GM18909 (cell line): Measurements from ENCODE around the gene ACTA1.
"Not testable (repeated sequence)": the region's sequence is repeated elsewhere in the genome, so short reads cannot be mapped to it uniquely, and the experiment has no call there.

Experiments used
- ATAC-seq: cut with Tn5 transposase; IDR thresholded peaks from one replicate; pipeline ENCODE4 v1.9.1; 2021; ENCODE audit warnings: mild to moderate bottlenecking; ENCODE audit not compliant: unreplicated experiment, poor library complexity

The ACTA1 gene

GRCh38 chr1:229445828-229446227 is 11.9 kb upstream of the ACTA1 start:
- ATAC-seq: no peak

GRCh38 chr1:229440851-229441537 is 7.1 kb upstream of the ACTA1 start:
- peak; percentile 97 for ATAC-seq

- no peak for ATAC-seq
These were observed 4.1 kb upstream of the ACTA1 start for GRCh38 chr1:229438021-229438420.

- ATAC-seq: no peak
These were observed 3.5 kb upstream of the ACTA1 start for GRCh38 chr1:229437443-229437842.

GRCh38 chr1:229436201-229436600 is 2.3 kb upstream of the ACTA1 start:
- no peak for ATAC-seq

GRCh38 chr1:229434641-229435051 is 752 bp upstream of the ACTA1 start:
- ATAC-seq: no peak

GRCh38 chr1:229433364-229434004 is 410 bp downstream of the ACTA1 start:
- ATAC-seq: no peak

- no peak for ATAC-seq
These were observed 989 bp downstream of the ACTA1 start for GRCh38 chr1:229432905-229433304.

- ATAC-seq: no peak
These were observed 1.8 kb downstream of the ACTA1 start for GRCh38 chr1:229432116-229432461.

- ATAC-seq: no peak
These were observed 2.4 kb downstream of the ACTA1 start for GRCh38 chr1:229431284-229432115.

GRCh38 chr1:229430761-229431283 is 3.1 kb downstream of the ACTA1 start:
- no peak for ATAC-seq

- no peak for ATAC-seq
These were observed 5.6 kb downstream of the ACTA1 start for GRCh38 chr1:229428256-229428655.

GRCh38 chr1:229427572-229427971 is 6.3 kb downstream of the ACTA1 start:
- no peak for ATAC-seq

GRCh38 chr1:229425564-229426159 is 8.2 kb downstream of the ACTA1 start:
- no peak for ATAC-seq

GRCh38 chr1:229420765-229421164 is 13.1 kb downstream of the ACTA1 start:
- no peak for ATAC-seq

GRCh38 chr1:229420224-229420623 is 13.7 kb downstream of the ACTA1 start:
- ATAC-seq: no peak

- not testable (repeated sequence) for ATAC-seq
These were observed 15.3 kb downstream of the ACTA1 start for GRCh38 chr1:229418586-229418985.

- not testable (repeated sequence) for ATAC-seq
These were observed 21.1 kb downstream of the ACTA1 start for GRCh38 chr1:229412810-229413209.

GRCh38 chr1:229412056-229412455 is 21.8 kb downstream of the ACTA1 start:
- no peak for ATAC-seq

- no peak for ATAC-seq
These were observed 22.3 kb downstream of the ACTA1 start for GRCh38 chr1:229411434-229412055.
